H9 (cell line): Measurements from ENCODE around the gene COMP. TPM values are rescaled to one million over a fixed set of nuclear protein-coding genes. Genes with fewer than 3 reads are reported as not detected.

Experiments
- DNase-seq: peaks from one replicate; pipeline ENCODE4 v3.0.0-alpha.2; 2017
- H2AFZ ChIP-seq: one replicate; pipeline ENCODE4 v1.6.1; 2013; ENCODE audit warnings: mild to moderate bottlenecking, low read length, control low read depth, moderate library complexity
- H2AK5ac ChIP-seq: 2 replicates; pipeline ENCODE4 v1.6.1; 2013; ENCODE audit warnings: low read length, control low read depth, mixed read lengths; ENCODE audit not compliant: insufficient read length
- H2BK120ac ChIP-seq: one replicate; pipeline ENCODE4 v1.6.1; 2013; ENCODE audit warnings: low read depth, mild to moderate bottlenecking, low read length, control low read depth, inconsistent platforms; ENCODE audit not compliant: poor library complexity, severe bottlenecking
- H2BK12ac ChIP-seq: 2 replicates; pipeline ENCODE4 v1.6.1; 2013; ENCODE audit warnings: low read length, control low read depth, mixed read lengths, low read depth; ENCODE audit not compliant: insufficient read length
- H2BK15ac ChIP-seq: 2 replicates; pipeline ENCODE4 v1.6.1; 2013; ENCODE audit warnings: low read depth, low read length, control low read depth
- H2BK20ac ChIP-seq: one replicate; pipeline ENCODE4 v1.6.1; 2013; ENCODE audit warnings: low read depth, mild to moderate bottlenecking, low read length, control low read depth, inconsistent platforms; ENCODE audit not compliant: poor library complexity, severe bottlenecking
- H2BK5ac ChIP-seq: 2 replicates; pipeline ENCODE4 v1.6.1; 2013; ENCODE audit warnings: low read length, control low read depth, mixed read lengths; ENCODE audit not compliant: insufficient read length
- H3K14ac ChIP-seq: 2 replicates; pipeline ENCODE4 v1.6.1; 2013; ENCODE audit warnings: low read length, control low read depth; ENCODE audit not compliant: insufficient read depth
- H3K18ac ChIP-seq: 2 replicates; pipeline ENCODE4 v1.6.1; 2013; ENCODE audit warnings: low read depth, mild to moderate bottlenecking, mixed read lengths, low read length, control low read depth; ENCODE audit not compliant: insufficient read length
- H3K23ac ChIP-seq: 2 replicates; pipeline ENCODE4 v1.6.1; 2013; ENCODE audit warnings: low read length, control low read depth, mixed read lengths, low read depth; ENCODE audit not compliant: insufficient read length
- H3K23me2 ChIP-seq: 2 replicates; pipeline ENCODE4 v1.6.1; 2013; ENCODE audit warnings: low read depth, mild to moderate bottlenecking, mixed read lengths, low read length, control low read depth; ENCODE audit not compliant: insufficient read length, poor library complexity, severe bottlenecking
- H3K27ac ChIP-seq: 2 replicates; pipeline ENCODE4 v1.5.1; 2013; ENCODE audit warnings: low read length, control low read depth, mixed read lengths, low read depth; ENCODE audit not compliant: insufficient read length
- H3K27me3 ChIP-seq: 2 replicates; pipeline ENCODE4 v1.6.1; 2013; ENCODE audit warnings: low read length, control low read depth, inconsistent platforms; ENCODE audit not compliant: insufficient read depth
- H3K4ac ChIP-seq: 2 replicates; pipeline ENCODE4 v1.6.1; 2013; ENCODE audit warnings: low read depth, mild to moderate bottlenecking, control low read depth, inconsistent platforms, low read length, moderate library complexity
- H3K4me1 ChIP-seq: 2 replicates; pipeline ENCODE4 v1.6.1; 2013; ENCODE audit warnings: low read length, control low read depth, inconsistent platforms; ENCODE audit not compliant: insufficient read depth
- H3K4me2 ChIP-seq: 2 replicates; pipeline ENCODE4 v1.6.1; 2013; ENCODE audit warnings: low read length, control low read depth, mixed read lengths; ENCODE audit not compliant: insufficient read length, insufficient read depth
- H3K56ac ChIP-seq: 2 replicates; pipeline ENCODE4 v1.6.1; 2013; ENCODE audit warnings: low read depth, mild to moderate bottlenecking, mixed read lengths, low read length, control low read depth; ENCODE audit not compliant: insufficient read length
- H3K79me1 ChIP-seq: 2 replicates; pipeline ENCODE4 v1.6.1; 2013; ENCODE audit warnings: low read depth, mild to moderate bottlenecking, moderate library complexity, low read length, control low read depth, inconsistent platforms; ENCODE audit not compliant: insufficient read depth, poor library complexity, severe bottlenecking
- H3K79me2 ChIP-seq: 2 replicates; pipeline ENCODE4 v1.6.1; 2013; ENCODE audit warnings: low read length, control low read depth, inconsistent platforms; ENCODE audit not compliant: insufficient read depth
- H3K9ac ChIP-seq: 2 replicates; pipeline ENCODE4 v1.6.1; 2013; ENCODE audit warnings: low read length, control low read depth, mixed read lengths; ENCODE audit not compliant: insufficient read length; ENCODE audit errors: extremely low read depth
- H3K9me3 ChIP-seq: one replicate; pipeline ENCODE4 v1.6.1; 2013; ENCODE audit warnings: low read depth, low read length, inconsistent platforms; ENCODE audit not compliant: control insufficient read depth
- H3T11ph ChIP-seq: one replicate; pipeline ENCODE4 v1.6.1; 2013; ENCODE audit warnings: mild to moderate bottlenecking, low read length, control low read depth, inconsistent platforms
- H4K20me1 ChIP-seq: one replicate; pipeline ENCODE4 v1.6.1; 2013; ENCODE audit not compliant: control insufficient read depth, insufficient read length, insufficient read depth
- H4K5ac ChIP-seq: 2 replicates; pipeline ENCODE4 v1.6.1; 2013; ENCODE audit warnings: low read depth, mild to moderate bottlenecking, mixed read lengths, low read length, control low read depth; ENCODE audit not compliant: insufficient read length
- H4K8ac ChIP-seq: replicated peaks from 2 replicates; pipeline ENCODE4 v1.6.1; 2013; ENCODE audit warnings: low read length, control low read depth, mixed read lengths, low read depth; ENCODE audit not compliant: insufficient read length
- H4K91ac ChIP-seq: 2 replicates; pipeline ENCODE4 v1.6.1; 2013; ENCODE audit warnings: low read depth, mild to moderate bottlenecking, moderate library complexity, mixed read lengths, low read length, control low read depth; ENCODE audit not compliant: insufficient read length
- H3K27ac Mint-ChIP-seq, 3 experiments: 2 replicates in 2 of 3; 3 replicates in 1 of 3; pipeline ENCODE4 v1.8.0; 2020 to 2021; ENCODE audit warnings: mixed read lengths in 3 of 3, mild to moderate bottlenecking in 1 of 3, moderate library complexity in 1 of 3
- H3K27me3 Mint-ChIP-seq: 2 replicates; pipeline ENCODE4 v1.8.0; 2021; ENCODE audit warnings: low read depth, mild to moderate bottlenecking, moderate library complexity, mixed read lengths
- H3K36me3 Mint-ChIP-seq, 3 experiments: 2 replicates in 2 of 3; 3 replicates in 1 of 3; pipeline ENCODE4 v1.8.0; 2020 to 2021; ENCODE audit warnings: low read depth in 3 of 3, mixed read lengths in 3 of 3; ENCODE audit not compliant: insufficient read depth in 1 of 3
- H3K4me1 Mint-ChIP-seq, 2 experiments: 2 replicates each; pipeline ENCODE4 v1.8.0; 2020; ENCODE audit warnings: mixed read lengths in 2 of 2
- H3K4me3 Mint-ChIP-seq, 2 experiments: 2 replicates in 1 of 2; 3 replicates in 1 of 2; pipeline ENCODE4 v1.8.0; 2020 to 2021; ENCODE audit warnings: mild to moderate bottlenecking in 2 of 2, mixed read lengths in 2 of 2, moderate library complexity in 1 of 2
- H3K9me3 Mint-ChIP-seq, 2 experiments: 2 replicates in 1 of 2; 3 replicates in 1 of 2; pipeline ENCODE4 v1.8.0; 2020; ENCODE audit warnings: mild to moderate bottlenecking in 2 of 2, mixed read lengths in 2 of 2, moderate library complexity in 1 of 2
- CTCF ChIP-seq: fragments of 200-600 bp; sonication (generic); conservative IDR thresholded peaks from 3 replicates; pipeline ENCODE4 v1.8.0; 2021; ENCODE audit warnings: antibody characterized with exemption, mild to moderate bottlenecking
- WGBS: extraction: QIAGEN DNeasy Blood & Tissue Kit; methylation state at CpG from one replicate; pipeline ENCODE4 v1.1.7; 2013; ENCODE audit warnings: missing lambda C conversion rate, low lambda C conversion rate, mixed read lengths; ENCODE audit not compliant: insufficient read length; ENCODE audit errors: extremely low coverage; 5-methylcytosine and 5-hydroxymethylcytosine counted together
- total RNA-seq: library from RNA; stranded (reverse); gene quantifications from 2 replicates; pipeline ENCODE4 v1.2.1, GENCODE V29; 2021

COMP gene
- total RNA-seq, 1 experiment from 2014 or later, result 0.15 TPM

- no peaks in the 10 kb centered on the region for H4K20me1 ChIP-seq
- no peak overlapping the region for H3K14ac ChIP-seq
- no peaks in the 10 kb centered on the region for H3K9me3 ChIP-seq
- no peaks in the 10 kb centered on the region for H3K4me1 ChIP-seq
- H4K5ac ChIP-seq, result no peak overlapping the region
- H4K8ac ChIP-seq, result no peak overlapping the region
- H3K4me3 Mint-ChIP-seq, result no peak overlapping the region
- no peak overlapping the region for H2BK5ac ChIP-seq
- no peaks in the 10 kb centered on the region for H3K27me3 ChIP-seq
- no peak overlapping the region for H3K4ac ChIP-seq
- H3K23me2 ChIP-seq, result no peaks in the 10 kb centered on the region
- H2BK12ac ChIP-seq, result no peak overlapping the region
- H3K4me2 ChIP-seq, result no peak overlapping the region
- H3K79me1 ChIP-seq, result no peaks in the 10 kb centered on the region
- no peak overlapping the region for H2BK15ac ChIP-seq
- H3K56ac ChIP-seq, result no peak overlapping the region
- no peak overlapping the region for H3K9ac ChIP-seq
- no peak overlapping the region for H3K27ac Mint-ChIP-seq
- H3K9me3 Mint-ChIP-seq, result no peaks in the 10 kb centered on the region
- H3K18ac ChIP-seq, result no peak overlapping the region
- no peak for TF ChIP-seq CTCF
- no peak overlapping the region for H3K27ac ChIP-seq
- no peak overlapping the region for H2BK20ac ChIP-seq
- no peak overlapping the region for H3T11ph ChIP-seq
- no peaks in the 10 kb centered on the region; the same call in 1 of the 2 replicates for H3K27me3 Mint-ChIP-seq
- peak; percentile 29 for DNase-seq
- no peak overlapping the region for H2AK5ac ChIP-seq
- H2BK120ac ChIP-seq, result no peak overlapping the region
- no peaks in the 10 kb centered on the region for H3K36me3 Mint-ChIP-seq
- no CpG with 5 or more reads among the region's 38 CpGs for WGBS
- peaks cover 2 to 5% of the 10 kb centered on the region in 2 experiments; a peak in 1 of 4 replicates for H3K4me1 Mint-ChIP-seq
- H3K79me2 ChIP-seq, result no peaks in the 10 kb centered on the region
- H3K23ac ChIP-seq, result no peak overlapping the region
- no peak overlapping the region for H4K91ac ChIP-seq
- H2AFZ ChIP-seq, result no peak overlapping the region
Observed at GRCh38 chr19:18742838-18743783, 48.0 kb downstream of the COMP start.
